ENCODE data around the gene ASMT. TPM values are rescaled to one million over a fixed set of nuclear protein-coding genes. Genes with fewer than 3 reads are reported as not detected.

Gene ASMT
- total and polyA plus RNA-seq, 10 of the 15 experiments (the other 5 are each of a cell fraction or from before 2014, with no cell fraction given) = 0.18 to 0.29 TPM; not detected in 8

GRCh38 chrX:1661048-1661921 is 46.4 kb downstream of the ASMT start (continued):
- TF ChIP-seq IRF4 (IDR thresholded peaks at IDR 0.05; ENCODE audit: low read depth, low read length) = 0 out of 2 replicates have a peak, but pooled peaks have one; percentile 6
- TF ChIP-seq JUNB (IDR thresholded peaks at IDR 0.05) = no peak; the same call in 1 of the 2 replicates
- no peak for TF ChIP-seq NFXL1 (IDR thresholded peaks at IDR 0.05; ENCODE audit: borderline replicate concordance)
- TF ChIP-seq CEBPZ (IDR thresholded peaks at IDR 0.05; ENCODE audit: low read depth, low read length) = peak; percentile 78; the same call in 1 of the 2 replicates
- TF ChIP-seq CREB1 (IDR thresholded peaks at IDR 0.05; ENCODE audit: low read depth) = peak; percentile 96
- no peak for TF ChIP-seq ESRRA (IDR thresholded peaks at IDR 0.05; ENCODE audit: low read length)
- peak; percentile 92 for TF ChIP-seq SP1 (IDR thresholded peaks at IDR 0.05; ENCODE audit: low read depth, low read length)
- TF ChIP-seq MYB (IDR thresholded peaks at IDR 0.05; ENCODE audit: borderline replicate concordance, low read depth, low read length) = no peak
- no peak for TF ChIP-seq MTA3 (IDR thresholded peaks at IDR 0.05; ENCODE audit: borderline replicate concordance, low read length)
- peak; percentile 83 for TF ChIP-seq ATF2 (IDR thresholded peaks at IDR 0.05; ENCODE audit: low read length)
- no peak for TF ChIP-seq SMARCA5 (IDR thresholded peaks at IDR 0.05)
